CD4-positive, alpha-beta T cell treated with Interleukin-10 for 1 hour (primary cell): Measurements from ENCODE around the gene FCMR.

ENCODE experiments used
- DNase-seq: peaks from one replicate; pipeline ENCODE4 v3.0.0-alpha.2; 2020

FCMR gene

DNA sequence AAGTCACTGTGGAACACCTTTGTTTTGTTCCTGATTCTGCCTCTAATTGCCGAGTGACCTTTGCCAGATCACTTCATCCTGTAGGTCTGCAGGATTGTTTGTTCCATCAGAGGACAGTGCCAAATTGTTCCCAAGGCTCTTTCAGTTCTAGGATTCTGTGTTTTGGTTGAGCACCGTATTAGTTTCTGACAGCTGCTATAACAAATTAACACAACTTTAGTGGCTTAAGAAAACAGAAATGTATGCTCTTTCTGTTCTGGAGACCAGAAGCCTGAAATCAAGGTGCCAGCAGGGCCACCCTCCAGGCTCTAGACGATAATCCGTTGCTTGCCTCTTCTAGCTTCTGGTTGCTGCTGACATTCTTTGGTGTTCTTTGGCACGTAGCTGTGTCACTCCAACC lies 27.9 kb upstream of the FCMR start:
- DNase-seq: no peak

DNA sequence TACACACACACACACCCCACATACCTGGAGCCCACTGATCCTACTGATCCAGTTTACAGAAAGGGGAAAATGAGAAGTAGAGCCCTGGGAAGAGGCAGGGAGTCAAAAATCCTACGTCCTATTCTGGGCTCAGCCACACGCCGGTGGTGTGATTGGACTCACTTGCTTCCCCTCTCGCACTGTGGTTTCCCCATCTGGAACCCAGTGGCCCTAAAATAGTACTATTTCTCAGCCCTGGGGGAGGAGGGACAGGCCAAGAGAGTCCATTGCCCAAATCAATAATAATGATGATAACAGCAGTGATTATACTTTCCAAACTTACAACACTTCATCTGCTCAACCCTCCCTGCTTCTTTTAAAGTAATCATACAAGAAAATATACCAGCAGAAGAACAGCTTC lies 27.5 kb upstream of the FCMR start:
- DNase-seq: no peak

DNA sequence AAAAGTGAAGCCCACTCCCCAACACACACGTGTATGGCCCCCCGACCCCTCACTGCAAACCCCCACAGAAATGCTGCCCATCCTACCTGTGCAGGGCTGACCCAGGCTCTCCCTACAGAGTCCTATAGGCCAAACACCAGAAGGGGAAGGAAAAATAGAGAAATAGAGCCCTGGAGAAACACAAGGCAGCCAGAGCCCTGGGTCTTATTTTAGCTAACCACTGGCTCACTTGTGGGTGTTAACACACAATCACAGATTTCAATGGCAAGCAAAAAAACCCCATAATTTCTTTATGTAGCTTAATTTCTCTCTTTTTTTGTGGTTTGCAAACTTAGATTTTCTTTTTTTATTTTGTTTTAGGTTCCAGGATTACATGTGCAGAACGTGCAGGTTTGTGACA lies 25.5 kb upstream of the FCMR start:
- no peak for DNase-seq

DNA sequence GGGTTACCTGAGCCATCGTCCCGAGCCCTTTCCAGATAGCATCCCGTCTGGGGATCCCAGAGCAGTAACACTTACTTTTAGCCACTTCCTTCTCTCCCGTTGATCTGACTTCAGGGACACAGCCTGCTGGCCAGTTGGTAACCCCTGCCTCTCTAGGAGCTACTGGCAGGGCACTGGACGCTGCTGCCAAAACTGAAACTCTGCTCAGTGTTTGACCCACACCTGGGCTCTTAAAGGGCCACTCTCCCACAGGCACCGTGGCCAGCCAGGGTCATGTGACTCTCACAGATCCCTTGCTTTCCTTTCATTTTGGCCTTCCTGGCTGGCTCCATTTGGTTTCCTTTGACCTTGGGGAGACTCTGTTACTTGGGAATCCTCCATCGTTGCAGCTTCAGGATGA lies 24.5 kb upstream of the FCMR start, which contains the start of gene PIGR:
PIGR (minus strand) TSS at position 206 of the 400 bp plus-strand sequence. CDS start 5,935 bp downstream, outside the sequence.
- no peak for DNase-seq

DNA sequence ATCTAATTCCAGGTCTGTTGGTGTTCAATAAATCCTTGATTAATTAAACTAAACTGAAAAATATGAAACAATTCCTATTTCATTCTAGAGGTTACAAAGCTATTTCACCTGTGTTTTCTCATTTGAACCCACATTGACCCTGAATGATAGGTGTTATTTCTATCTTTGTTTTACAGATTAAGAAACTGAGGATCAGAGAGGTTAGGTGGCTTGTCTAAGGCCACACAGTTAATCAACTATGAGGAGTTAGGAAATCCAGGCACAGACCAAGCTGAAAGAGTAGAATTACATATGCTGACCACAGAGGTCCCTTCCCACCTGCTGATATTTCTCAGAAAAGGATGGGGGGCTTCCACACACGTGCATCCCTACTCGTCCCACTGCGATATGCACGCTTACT lies 24.0 kb upstream of the FCMR start:
- no peak for DNase-seq

DNA sequence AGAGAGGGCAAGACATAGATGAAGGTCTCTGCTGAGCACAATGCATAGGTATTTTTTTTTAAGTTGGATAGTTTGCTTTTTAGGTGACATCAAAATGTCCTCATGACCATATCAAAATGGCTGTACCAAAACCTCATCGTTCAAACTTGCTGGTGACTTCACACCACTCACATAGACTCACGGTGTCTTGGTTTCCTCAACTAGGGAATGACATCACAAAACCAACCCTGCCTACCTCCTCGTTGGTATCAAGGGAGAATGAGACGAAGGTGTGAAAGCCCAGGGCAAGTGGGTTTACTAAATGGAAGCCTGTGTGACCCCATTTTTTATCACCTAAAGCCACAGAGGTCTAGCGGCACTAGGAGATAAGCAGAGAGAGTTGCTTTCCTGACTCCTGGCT lies 23.0 kb upstream of the FCMR start:
- DNase-seq: no peak

DNA sequence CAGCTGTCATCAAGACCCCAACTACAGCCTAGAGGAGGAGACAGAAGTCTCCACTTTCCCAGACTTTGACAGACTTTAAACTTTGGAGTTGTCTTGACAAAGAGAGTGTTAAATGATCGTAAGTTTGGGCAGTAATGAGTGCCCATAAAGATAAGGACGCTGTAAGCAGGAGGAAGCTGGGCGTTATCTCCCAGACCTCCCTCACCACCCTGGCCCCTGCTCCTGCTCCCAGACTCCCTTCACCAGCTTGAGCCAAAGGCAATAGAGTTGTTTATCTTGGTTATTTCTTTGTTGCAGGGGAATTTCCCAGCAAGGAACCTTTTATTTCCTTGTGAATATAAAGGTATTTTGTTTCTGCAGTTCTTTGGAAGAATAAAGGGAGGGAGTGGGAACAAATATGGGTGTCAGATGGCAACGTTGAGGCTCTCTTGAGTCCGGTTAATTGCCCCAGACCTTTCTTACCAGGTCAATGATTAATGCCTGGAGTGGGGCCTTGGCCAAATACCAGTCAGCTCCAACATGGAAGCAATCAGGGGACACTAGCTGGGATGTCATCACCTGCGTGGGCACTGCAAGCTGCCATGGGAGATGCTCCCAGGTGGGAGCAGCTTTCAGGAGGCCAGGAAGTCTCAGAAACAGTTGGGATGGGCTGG lies 20.2 kb upstream of the FCMR start:
- no peak for DNase-seq

DNA sequence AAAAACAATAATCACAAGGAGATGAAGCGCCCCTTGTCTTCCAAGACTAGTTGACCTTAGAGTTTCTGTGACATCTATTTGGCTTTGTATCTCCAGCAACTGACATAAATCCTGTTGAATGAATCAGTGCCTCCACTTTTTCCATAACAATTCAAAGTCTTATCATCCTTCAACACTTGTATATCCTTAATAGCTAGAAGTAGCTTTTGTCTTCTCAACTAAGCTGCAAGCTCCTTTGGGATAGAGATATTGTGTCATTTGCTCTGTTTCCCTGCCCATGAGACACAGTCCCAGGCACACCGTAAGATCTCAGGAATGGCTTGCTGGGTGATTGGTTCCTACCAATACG lies 18.8 kb upstream of the FCMR start:
- DNase-seq: no peak

DNA sequence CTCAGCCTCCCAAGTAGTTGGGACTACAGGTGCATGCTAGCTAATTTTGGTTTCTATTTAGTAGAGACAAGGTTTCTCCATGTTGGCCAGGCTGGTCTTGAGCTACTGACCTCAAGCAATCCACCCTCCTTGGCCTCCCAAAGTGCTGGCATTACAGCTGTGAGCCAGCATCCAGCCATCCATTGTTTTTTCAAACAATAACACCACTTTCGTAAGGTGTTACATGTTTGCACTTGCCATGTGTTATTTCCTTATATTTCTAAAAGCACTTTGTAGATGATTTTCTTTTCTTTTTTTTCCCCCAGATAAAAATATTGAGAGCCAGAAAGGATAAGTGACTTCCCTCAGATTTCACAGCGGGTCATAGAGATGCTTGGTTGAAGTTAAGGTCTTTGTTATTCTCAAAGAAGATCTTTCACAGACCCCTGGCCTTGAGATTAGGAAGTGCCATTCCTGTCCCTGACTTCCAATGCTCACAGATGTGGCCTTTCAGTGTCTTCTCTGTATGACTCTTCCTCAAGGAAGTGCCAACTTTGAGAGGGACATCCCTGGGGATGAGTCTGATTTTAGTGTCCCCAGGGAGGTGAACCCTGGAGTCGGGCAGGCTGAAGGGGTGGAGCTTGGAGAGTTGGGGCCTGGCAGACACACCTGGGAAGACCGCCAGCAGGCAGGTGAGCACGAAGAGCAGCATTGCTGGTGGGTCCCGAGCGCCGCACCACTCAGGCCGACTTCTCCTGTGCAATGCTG lies 18.3 kb upstream of the FCMR start:
- no peak for DNase-seq

DNA sequence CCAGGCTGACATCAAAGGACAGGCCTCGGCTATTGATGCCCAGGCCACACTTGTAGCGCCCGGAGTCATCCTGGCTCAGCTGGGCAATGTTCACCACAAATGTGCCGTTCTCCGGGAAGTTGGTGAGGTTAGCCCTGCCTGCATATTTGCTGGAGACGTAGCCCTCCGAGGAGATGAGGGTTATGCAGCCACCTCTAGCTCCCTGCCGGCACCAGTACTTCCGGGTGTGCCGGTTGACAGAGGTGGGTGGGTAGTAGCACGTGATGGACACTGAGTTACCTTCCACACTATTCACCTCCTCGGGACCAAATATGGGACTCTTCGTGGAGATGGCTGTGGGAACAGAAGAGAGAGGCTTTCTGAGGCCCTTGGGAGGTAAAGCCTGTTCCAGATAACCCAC lies 17.4 kb upstream of the FCMR start:
- no peak for DNase-seq

DNA sequence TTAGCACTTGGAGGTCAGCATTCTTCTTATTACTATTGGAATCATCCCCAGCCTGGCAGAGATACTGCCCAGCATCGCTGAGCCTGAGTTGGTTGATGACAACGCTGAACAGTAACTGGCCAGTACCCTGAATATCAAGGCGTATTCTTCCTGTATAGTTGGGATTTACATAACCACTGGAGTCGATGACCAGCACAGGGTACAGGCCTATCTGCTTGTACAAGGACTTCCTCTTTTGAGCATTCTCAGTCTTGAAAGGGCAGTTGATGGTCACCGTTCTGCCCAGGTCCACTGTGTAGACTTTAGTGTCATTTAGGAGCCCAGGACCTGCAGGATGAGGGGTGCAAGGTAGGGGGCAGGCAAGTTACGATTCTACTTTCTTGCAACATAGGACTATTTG lies 15.7 kb upstream of the FCMR start:
- DNase-seq: no peak

DNA sequence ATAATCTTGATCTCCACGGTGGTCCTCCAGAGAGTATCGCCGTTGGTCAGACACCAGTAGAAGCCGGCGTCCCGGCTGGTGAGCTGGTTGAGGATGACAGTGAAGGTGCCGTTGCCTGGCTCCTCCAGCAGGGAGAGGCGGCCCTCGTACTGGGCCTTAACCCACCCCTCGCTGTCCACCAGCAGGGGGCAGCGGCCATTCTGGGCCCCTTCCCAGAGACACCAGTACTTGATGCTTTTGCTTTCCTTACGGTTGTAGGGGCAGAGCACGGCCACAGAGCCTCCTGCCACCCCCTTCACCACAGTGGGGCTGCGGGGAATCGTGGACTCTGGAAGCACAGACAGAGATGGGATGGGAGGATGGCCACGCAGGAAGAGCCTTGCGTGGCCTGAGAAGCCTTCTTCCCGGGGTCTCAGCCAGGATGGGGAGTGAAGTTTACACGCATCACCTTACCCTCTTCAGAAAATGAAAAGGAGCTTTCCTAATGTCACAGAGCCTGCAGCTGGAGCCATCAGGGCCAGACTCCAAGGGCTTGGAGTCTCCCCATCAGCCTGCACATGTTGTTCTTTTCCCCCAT lies 13.8 kb upstream of the FCMR start:
- DNase-seq: peak; percentile 46

DNA sequence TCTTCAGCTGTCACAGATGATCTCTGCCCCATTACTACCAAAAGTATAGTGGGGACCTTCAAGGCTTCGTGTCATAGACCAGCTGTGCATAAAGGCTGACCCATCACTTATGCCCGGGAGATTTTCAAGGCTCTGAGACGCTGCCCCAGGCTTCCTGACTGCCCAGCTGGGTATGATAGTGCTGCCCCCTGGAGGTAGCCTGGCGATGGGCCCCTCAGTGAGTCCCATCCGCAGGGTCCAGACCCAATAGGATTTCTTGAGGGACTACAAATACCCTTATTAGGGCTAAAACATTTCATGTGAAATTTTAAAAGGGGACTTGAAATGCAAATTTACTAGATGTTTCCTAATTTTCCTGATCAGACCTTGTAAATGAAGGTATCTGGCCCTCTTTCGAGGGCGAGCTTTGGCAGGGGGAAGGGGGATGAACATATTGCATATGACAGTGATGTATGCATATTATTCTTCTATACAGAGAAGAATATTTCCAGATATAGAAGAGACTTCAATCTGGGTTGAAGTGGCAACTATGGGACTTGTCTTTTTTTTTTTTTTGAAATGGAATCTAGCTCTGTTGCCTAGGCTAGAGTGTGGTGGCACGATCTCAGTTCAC lies 11.7 kb upstream of the FCMR start:
- peak; percentile 77 for DNase-seq

DNA sequence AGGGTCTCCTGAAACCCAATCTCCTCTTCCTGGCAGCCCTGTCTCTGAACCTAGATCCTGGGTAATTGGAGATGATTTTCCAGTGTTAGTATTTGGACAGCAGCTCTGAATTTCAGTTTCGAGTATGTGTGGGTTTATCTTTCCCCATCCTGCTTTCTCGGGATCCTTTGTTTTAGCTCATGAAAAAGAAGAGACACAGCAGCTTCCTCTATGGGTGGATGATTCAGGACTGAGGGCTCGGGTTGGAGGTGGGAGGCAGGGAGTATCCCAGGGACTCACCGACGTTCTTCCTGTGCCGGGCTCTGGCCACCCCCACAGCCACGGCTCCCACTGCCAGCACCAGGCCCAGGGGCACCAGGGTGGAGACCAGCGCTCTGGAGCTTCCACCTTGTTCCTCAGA lies 10.4 kb upstream of the FCMR start:
- no peak for DNase-seq

DNA sequence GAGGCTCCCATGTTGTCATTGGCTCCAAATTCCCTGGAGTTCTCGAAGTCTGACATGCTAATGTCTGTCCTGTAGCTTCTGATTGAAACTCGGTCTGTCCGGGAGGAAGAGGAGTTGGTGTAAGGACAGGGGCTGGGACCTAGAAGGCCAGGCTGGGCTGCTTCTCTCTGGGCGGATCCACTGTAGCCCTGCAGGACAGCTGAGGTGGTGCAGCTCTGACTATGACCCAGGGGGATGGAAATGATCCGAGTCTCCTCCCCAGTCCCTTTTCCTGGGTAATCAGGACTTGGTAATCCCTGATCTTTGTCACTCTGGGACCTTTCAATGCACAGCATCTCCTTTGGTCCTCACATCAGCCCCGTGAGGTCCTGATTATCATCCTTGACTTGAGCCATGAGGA lies 10.0 kb upstream of the FCMR start:
- DNase-seq: no peak

DNA sequence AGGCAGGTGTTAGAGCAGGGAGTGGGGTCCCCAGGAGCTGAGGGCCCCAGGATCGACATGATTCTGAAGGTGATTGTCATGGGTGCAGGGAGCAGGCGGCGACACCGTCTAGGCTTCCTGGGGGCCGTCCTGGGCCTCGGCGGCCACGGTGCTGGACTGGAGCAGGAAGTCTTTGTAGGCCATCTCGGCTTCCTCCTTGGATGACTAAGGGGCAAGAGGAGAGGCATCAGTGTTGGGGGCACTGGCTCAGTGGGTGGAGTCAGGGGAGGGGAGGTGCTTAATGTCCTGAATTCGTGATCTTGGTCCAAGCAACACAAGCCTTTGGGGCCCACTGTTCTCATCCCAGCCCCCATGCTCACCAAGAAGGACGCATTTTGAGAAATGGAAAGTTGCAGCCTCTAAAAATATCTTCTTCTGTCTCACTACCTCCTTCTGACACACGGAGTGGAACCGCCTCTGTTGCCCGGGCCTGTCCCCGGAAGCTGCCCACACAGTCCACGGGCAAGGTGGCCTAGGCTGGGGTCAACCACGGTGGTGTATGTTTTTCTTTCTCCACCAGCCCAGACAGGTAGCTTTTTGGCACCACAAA lies 8.6 kb upstream of the FCMR start:
- DNase-seq: peak; percentile 36

DNA sequence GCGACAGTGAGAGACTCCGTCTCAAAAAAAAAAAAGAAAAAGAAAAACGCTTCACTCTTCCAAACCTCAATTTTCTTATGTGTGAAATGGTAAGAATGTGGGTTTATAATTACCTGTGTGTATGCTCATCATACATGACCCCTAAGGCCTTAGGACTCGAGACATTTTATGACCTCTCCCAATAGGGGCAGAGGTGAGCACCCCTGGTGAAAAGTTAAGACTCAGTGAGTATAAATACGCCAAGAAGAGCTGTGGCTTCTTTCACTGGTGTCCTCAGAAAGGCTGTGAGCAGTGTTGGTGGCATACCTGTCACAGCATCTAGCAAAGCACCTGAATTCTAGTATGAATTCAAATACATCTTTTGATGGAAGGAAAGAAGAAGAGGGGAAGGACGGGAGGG lies 7.8 kb upstream of the FCMR start:
- DNase-seq: no peak

DNA sequence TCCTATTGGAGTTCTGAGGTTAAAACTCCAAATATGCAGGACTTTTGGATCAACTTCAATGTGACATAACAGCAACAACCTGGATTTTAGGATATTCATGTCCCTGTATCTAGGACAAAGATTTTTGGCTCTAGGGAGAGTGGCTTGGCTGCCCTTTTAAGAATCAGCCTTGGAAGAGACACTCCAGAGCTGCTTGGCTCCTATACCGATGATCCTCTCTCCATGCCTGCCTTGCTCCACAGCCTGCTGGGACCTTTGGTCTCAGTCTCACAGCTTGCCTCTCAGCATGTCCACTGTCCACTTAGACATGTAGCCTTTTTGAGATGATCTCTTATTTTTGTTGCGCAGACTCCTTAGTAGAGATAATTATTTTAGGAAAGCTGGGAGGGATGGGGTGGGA lies 4.5 kb upstream of the FCMR start:
- DNase-seq: no peak

DNA sequence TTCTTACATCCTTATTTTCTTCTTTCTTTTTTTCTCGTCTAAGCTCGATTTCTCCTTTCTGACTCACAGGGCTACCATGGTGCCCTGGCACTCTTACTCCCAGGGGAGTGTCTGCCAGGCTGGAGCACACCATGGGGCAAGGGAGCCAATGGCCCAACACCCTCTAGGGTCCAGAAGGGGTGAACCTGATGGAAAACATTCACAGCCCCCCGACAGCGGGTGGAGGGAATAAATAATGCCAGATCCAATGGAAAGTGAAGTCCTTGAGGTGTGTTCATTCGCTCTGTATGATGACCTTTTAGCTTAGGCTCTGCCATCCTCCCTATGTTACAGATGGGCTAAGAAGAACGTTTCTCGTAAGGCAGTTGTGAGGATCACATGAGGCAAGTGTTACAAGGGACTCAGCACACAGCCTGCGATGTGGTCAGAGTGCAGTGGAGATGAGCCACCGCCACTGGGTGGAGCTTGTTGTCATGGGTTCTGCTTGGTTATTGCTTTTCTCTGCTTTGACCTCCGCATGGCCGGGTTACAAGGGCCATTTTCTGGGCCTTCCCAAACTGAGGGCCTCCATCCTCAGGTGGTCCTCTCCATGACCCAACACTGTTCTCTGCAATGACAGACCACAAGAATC lies 3.5 kb upstream of the FCMR start:
- DNase-seq: peak; percentile 78

DNA sequence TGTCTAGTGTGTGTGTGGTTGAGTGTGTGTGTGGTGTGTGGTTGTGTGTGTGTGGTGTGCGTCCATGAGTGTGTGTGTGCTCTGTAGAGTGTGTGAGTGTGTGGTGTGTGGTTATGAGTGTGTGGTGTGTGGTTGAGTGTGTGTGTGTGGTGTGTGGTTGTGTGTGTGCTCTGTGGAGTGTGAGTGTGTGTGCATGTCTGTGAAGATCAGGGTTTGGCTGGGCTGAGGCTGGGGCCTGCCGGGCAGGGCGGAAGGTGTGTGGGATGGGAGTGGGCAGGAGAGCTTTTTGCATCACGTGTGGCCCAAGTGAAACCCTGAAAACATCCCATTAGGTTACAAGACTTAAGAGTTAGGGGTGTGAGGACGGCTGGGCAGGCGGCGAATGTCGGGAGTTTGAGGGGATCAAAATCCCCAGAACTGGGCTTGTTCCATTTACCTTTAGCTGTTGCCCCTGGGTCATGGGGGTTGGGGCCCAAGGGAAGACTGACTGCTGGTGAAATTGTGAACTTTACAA lies 2.9 kb upstream of the FCMR start:
- peak; percentile 51 for DNase-seq

DNA sequence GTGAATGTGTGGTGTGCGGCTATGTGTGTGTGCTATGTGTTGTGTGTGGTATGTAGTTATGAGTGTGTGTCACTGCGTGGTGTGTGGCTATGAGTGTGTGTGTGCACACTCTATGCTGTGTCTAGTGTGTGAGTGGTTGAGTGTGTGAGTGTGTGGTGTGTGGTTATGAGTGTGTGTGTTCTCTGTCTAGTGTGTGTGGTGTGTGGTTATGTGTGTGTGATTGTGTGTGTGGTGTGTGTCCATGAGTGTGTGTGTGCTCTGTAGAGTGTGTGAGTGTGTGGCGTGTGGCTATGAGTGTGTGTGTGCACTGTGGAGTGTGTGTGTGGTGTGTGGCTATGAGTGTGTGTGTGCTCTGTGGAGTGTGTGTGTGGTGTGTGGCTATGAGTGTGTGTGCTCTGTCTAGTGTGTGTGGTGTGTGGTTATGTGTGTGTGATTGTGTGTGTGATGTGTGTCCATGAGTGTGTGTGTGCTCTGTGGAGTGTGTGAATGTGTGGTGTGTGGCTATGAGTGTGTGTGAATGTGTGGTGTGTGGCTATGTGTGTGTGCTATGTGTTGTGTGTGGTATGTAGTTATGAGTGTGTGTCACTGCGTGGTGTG lies 2.3 kb upstream of the FCMR start:
- DNase-seq: peak; percentile 36
